Parathyroid adenoma (tissue), 2 donors: Measurements from ENCODE around the gene ZDHHC6.
A peak's percentile ranks its signal among the peaks of the same experiment; 100 is the strongest.
"Not testable (repeated sequence)": the region's sequence is repeated elsewhere in the genome, so short reads cannot be mapped to it uniquely, and the experiment has no call there.

Experiments used
- H2AFZ ChIP-seq: fragments of 300-600 bp; sonication (generic); one replicate; pipeline ENCODE4 v1.7.0; 2017; ENCODE audit warnings: antibody characterized with exemption, mild to moderate bottlenecking
- H3K27ac ChIP-seq: fragments of 300-600 bp; sonication (generic); one replicate; pipeline ENCODE4 v1.7.0; 2017
- H3K27me3 ChIP-seq: fragments of 300-600 bp; sonication (generic); one replicate; pipeline ENCODE4 v1.7.0; 2017; ENCODE audit warnings: low read length; ENCODE audit not compliant: control insufficient read depth, insufficient read depth
- H3K36me3 ChIP-seq: fragments of 300-600 bp; sonication (generic); one replicate; pipeline ENCODE4 v1.7.0; 2017; ENCODE audit warnings: low read length; ENCODE audit not compliant: control insufficient read depth, insufficient read depth
- H3K4me1 ChIP-seq: fragments of 300-600 bp; sonication (generic); one replicate; pipeline ENCODE4 v1.7.0; 2017; ENCODE audit warnings: control low read depth
- H3K4me2 ChIP-seq: fragments of 300-600 bp; sonication (generic); one replicate; pipeline ENCODE4 v1.7.0; 2017; ENCODE audit warnings: low read length
- H3K4me3 ChIP-seq: fragments of 300-600 bp; sonication (generic); one replicate; pipeline ENCODE4 v1.7.0; 2017; ENCODE audit warnings: low read depth, low read length
- H3K79me2 ChIP-seq: fragments of 300-600 bp; sonication (generic); one replicate; pipeline ENCODE4 v1.7.0; 2017; ENCODE audit warnings: control low read depth
- H3K9ac ChIP-seq: fragments of 300-600 bp; sonication (generic); one replicate; pipeline ENCODE4 v1.7.0; 2017; ENCODE audit warnings: mild to moderate bottlenecking
- H3K9me3 ChIP-seq: fragments of 300-600 bp; sonication (generic); one replicate; pipeline ENCODE4 v1.7.0; 2017; ENCODE audit warnings: low read length; ENCODE audit not compliant: control insufficient read depth
- CTCF ChIP-seq: fragments of 300-600 bp; sonication (generic); IDR thresholded peaks from one replicate; pipeline ENCODE4 v1.7.0; 2017; ENCODE audit warnings: antibody characterized with exemption, mild to moderate bottlenecking
- donor health status: primary hyperparathyroidism.

Gene ZDHHC6

GRCh38 chr10:112389271-112389822 lies 57.4 kb downstream of the ZDHHC6 start:
- Histone ChIP-seq H2AFZ (no peak overlapping the region), H3K4me3 (no peak overlapping the region), H3K4me2 (no peak overlapping the region), H3K9me3 (no peaks in the 10 kb centered on the region), H3K27ac (peak overlapping the region; percentile 49), H3K9ac (no peak overlapping the region), H3K36me3 (no peaks in the 10 kb centered on the region), H3K27me3 (no peaks in the 10 kb centered on the region), H3K4me1 (no peaks in the 10 kb centered on the region), H3K79me2 (no peaks in the 10 kb centered on the region)
- no peak for TF ChIP-seq CTCF

- no peaks in the 10 kb centered on the region for H3K79me2 ChIP-seq
- no peaks in the 10 kb centered on the region for H3K4me1 ChIP-seq
- no peaks in the 10 kb centered on the region for H3K9me3 ChIP-seq
- no peak overlapping the region for H2AFZ ChIP-seq
- H3K4me2 ChIP-seq: no peak overlapping the region
- H3K27me3 ChIP-seq: no peaks in the 10 kb centered on the region
- peak overlapping the region; percentile 40 for H3K27ac ChIP-seq
- no peaks in the 10 kb centered on the region for H3K36me3 ChIP-seq
- no peak for TF ChIP-seq CTCF
- H3K4me3 ChIP-seq: no peak overlapping the region
- no peak overlapping the region for H3K9ac ChIP-seq
These were observed 58.2 kb downstream of the ZDHHC6 start for GRCh38 chr10:112388548-112388947.

- H3K79me2 ChIP-seq, H3K9me3 ChIP-seq, H3K36me3 ChIP-seq, H2AFZ ChIP-seq, H3K4me3 ChIP-seq, H3K4me2 ChIP-seq, H3K27ac ChIP-seq, H3K27me3 ChIP-seq, H3K9ac ChIP-seq, H3K4me1 ChIP-seq: not testable (repeated sequence)
These were observed 58.7 kb downstream of the ZDHHC6 start for GRCh38 chr10:112388056-112388455.

GRCh38 chr10:112385201-112385600 lies 61.5 kb downstream of the ZDHHC6 start:
- Histone ChIP-seq H3K27me3 (no peaks in the 10 kb centered on the region), H2AFZ (no peak overlapping the region), H3K9ac (no peak overlapping the region), H3K36me3 (no peaks in the 10 kb centered on the region), H3K4me1 (no peaks in the 10 kb centered on the region), H3K9me3 (no peaks in the 10 kb centered on the region), H3K79me2 (no peaks in the 10 kb centered on the region), H3K27ac (no peak overlapping the region), H3K4me3 (no peak overlapping the region), H3K4me2 (no peak overlapping the region)
- no peak for TF ChIP-seq CTCF

- no peaks in the 10 kb centered on the region for H3K9me3 ChIP-seq
- H3K4me1 ChIP-seq: no peaks in the 10 kb centered on the region
- no peaks in the 10 kb centered on the region for H3K36me3 ChIP-seq
- no peak overlapping the region for H3K4me3 ChIP-seq
- no peak overlapping the region for H3K4me2 ChIP-seq
- H3K79me2 ChIP-seq: no peaks in the 10 kb centered on the region
- H3K27me3 ChIP-seq: no peaks in the 10 kb centered on the region
- no peak overlapping the region for H3K9ac ChIP-seq
- H2AFZ ChIP-seq: no peak overlapping the region
- no peak overlapping the region for H3K27ac ChIP-seq
- TF ChIP-seq CTCF: no peak
These were observed 62.6 kb downstream of the ZDHHC6 start for GRCh38 chr10:112384141-112384540.
